HG03342 (cell line): ENCODE results near the gene FBXO17.
A peak's percentile ranks its signal among the peaks of the same experiment; 100 is the strongest.
"Not testable (repeated sequence)": the region's sequence is repeated elsewhere in the genome, so short reads cannot be mapped to it uniquely, and the experiment has no call there.

Experiments
- ATAC-seq: cut with Tn5 transposase; IDR thresholded peaks from one replicate; pipeline ENCODE4 v1.9.1; 2021; ENCODE audit warnings: mild to moderate bottlenecking, moderate library complexity; ENCODE audit not compliant: unreplicated experiment

Gene FBXO17

DNA sequence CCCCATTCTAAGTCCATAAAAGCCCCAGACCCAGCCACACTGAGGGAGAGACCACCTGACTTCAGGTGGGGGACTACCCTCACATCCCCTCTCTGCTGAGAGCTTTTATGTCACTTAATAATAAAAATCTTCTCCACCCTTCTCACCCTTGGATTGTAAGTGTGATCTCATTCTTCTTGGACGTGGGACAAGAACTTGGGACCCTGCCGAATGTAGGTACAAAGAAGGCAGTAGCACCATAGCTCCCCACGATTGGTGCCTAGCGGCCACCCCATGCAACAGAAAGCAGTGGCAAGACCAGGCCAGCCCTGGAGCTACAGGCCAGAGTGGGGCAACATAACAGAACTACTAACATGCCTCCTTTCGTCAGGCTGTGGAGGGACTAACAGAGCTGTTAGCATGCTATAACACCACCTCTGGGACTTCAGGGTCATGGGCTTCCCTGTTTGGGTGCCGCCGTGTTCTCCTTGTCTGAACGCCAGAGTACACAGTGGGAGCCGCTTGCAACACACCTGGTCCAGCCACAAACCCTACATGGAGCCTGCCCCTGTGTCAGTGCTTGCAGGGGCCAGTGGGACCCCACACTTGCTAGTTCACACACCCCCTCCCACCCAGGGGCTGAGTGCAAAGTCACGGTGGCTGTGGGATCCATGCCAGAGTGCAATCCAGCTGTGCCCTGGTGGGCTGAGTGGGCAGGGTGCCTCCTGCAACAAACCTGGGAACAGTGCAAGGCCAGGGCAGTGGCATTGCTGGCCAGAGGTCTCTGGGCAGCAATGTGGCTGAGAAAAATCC lies 5.2 kb upstream of the FBXO17 start:
- no peak for ATAC-seq

- no peak for ATAC-seq
These were observed 4.3 kb upstream of the FBXO17 start for GRCh38 chr19:38979812-38980211.

DNA sequence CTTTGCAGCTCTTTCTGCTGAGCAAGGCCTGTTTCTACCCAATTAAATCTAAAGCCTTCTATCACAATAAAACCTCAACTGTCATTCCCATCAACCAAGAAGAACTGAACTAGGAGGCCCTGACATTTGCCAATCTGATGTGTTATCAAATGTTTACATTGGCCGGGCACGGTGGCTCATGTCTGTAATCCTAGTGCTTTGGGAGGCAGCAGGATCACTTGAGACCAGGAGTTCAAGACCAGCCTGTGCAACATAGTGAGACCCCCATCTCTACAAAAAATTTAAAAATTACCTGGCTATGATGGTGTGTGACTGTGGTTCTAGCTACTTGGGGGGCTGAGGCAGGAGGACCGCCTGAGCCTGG lies 2.8 kb upstream of the FBXO17 start:
- ATAC-seq = no peak

DNA sequence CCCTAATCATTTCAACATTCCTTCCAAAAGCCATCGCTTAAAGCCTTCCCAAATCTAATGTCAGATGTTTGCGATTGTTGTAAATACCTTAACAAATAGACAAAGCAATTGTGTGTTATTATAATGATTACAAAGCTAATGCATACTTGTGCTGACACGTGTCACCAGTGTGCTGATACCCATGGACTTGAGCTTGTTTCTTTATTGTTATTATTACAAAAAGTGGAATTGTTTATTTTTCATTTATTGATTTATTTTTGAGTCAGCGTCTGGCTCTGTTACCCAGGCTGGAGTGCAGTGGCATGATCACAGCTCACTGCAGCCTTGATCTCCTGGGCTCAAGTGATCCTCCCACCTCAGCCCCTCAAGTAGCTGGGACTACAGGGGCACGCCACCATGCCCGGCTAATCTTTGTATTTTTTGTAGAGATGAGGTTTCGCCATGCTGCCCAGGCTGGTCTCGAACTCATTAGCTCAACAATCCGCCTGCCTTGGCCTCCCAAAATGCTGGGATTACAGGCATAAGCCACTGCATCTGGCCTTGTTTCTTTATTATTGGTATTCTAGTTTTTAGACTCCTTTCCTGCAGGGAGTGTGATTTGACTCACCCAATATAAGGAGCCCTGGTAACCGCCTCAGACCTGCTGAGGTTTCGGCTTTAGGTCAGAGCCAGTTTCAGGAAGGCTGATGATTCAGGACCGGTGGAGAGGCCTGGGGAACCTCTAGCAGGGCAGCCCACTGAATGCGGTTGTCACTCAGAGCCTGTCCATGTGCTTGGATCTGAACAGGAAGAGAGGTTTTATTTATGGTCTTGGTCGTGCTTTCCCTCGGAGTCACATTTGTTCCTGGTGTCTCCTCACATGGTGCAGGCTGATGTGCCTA lies 2.1 kb upstream of the FBXO17 start:
- ATAC-seq = peak; percentile 86

- ATAC-seq = no peak
These were observed 324 bp upstream of the FBXO17 start for GRCh38 chr19:38975861-38976271.

DNA sequence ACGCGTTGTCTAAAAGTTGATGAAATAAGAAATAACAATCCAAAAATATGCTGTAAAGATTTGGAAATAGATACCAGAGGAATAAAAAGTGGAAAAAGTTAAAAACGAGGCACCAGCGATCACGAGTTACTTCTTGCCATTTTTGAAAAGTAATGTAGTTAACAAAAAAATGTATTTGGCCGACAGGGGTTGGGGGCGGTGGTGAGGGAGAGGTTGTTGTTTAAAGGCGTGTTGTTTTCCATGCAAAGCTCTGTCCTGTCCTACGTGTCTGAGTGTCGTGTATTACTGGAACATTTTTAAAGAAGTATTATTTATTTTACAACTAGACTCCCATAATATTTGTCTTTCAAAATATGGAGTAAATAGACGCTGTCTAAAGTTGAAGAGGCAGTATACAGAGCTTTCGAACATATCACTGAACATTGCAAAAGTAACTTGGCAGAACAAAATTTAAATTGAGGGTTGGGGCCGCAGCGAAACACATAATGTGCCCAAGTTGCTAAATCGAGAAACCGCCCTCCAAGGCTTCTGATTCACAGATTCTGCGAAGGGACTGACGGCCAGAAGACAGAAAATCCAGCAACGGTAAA lies 823 bp downstream of the FBXO17 start:
- no peak for ATAC-seq

- ATAC-seq = no peak
These were observed 3.9 kb downstream of the FBXO17 start for GRCh38 chr19:38971672-38972071.

GRCh38 chr19:38970664-38971532 lies 4.6 kb downstream of the FBXO17 start:
- ATAC-seq = no peak

DNA sequence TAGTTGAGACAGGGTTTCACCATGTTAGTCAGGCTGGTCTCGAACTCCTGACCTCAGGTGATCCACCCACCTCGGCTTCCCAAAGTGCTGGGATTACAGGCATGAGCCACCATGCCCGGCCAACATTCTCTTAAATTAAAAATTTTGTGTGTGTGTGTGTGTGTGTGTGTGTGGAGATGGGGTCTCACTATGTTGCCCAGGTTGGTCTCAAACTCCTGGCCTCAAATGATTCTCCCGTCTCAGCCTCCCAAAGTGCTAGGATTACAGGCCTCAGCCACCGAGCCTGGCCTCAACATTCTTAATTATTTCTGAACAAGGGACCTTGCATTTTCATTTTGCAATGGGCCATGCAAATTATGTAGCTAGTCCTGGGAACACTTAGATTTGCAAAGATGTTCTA lies 9.4 kb downstream of the FBXO17 start:
- ATAC-seq = not testable (repeated sequence)

DNA sequence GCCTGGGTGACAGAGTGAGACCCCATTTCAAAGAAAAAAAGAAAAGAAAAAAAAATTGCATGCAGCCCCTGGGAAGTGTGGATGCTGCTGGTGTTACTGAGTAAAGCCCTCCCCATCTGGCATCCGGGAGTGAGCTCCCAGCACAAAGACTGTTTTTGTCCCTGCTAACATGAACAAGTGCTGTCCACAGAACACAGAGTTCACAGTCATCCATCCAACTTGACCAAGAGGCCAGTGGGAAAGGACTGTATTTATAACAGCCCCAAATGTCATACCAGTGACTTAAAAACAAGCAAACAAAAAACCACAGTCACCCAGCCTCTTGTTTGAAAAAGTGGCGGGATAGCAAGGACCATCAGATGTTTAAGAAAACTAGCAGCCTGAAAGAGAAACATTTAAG lies 10.8 kb downstream of the FBXO17 start:
- ATAC-seq = no peak

DNA sequence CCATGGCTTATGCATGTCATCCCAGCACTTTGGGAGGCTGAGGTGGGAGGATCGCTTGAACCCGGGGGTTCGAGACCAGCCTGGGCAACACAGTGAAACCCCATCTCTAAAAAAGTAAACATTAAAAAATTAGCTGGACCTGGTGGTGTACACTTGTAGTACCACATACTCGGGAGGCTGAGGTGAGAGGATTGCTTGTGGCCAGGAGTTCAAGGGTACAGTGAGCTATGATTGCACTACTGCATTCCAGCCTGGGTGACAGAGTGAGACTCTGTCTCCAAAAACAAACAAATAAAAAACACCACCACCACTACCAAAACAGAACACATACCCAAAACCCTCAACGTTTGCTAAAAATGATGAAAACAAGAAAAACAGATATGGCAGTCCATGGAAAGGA lies 15.9 kb downstream of the FBXO17 start:
- no peak for ATAC-seq

DNA sequence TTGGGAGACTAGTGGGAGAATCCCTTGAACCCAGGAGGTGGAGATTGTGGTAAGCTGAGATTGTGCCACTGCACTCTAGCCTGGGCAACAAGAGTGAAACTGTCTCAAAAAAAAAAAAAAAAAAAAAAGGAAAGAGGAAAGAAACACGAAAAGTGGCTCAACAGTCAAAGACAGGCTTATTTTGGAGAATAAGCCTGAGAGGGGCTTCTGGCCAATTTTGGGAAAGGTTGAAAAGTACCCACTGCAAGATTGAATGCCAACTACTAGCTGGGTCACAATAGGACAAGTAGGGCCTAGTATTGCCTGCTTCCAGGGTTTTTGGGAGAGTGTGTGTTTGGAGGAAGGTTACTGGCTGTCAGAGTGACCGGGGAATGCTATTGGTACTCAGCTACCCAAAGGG lies 17.2 kb downstream of the FBXO17 start:
- no peak for ATAC-seq

DNA sequence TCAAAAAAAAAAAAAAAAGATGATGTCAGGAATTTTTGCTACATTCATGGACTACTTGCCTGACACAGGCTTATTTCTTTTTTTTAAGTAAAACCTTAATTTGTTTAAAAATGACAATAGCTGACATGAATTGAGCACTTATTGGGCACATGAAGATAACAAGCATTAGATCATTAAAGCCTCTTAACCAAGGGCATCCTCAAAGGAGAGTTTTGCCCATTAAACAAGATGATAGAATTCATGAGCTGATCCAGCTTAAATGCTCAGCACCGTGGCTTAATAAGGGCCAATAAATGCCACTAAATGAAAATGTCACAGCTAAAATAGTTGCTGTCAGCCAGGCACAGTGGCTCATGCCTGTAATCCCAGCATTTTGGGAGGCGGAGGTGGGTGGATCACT lies 19.3 kb downstream of the FBXO17 start:
- ATAC-seq = no peak

DNA sequence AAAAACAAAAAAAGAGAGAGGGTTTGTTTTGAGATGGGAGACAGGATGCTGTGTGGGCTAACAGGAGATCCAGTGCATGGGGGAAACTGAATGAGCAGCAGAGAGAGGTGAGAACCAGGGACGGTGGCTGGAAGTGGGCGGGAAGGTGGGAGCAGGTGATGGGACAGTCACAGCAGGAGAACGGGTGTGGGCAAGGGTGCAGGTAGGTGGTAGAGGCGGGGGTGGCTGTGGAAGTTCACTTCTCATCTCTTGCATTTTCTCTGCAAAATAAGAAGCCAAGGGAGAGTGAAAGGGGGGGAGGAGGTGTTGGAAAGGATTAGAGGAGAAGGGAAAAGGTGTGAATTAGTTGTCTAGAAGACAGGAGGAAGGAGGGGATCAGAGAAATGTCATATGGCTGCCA lies 21.9 kb downstream of the FBXO17 start:
- ATAC-seq = no peak

DNA sequence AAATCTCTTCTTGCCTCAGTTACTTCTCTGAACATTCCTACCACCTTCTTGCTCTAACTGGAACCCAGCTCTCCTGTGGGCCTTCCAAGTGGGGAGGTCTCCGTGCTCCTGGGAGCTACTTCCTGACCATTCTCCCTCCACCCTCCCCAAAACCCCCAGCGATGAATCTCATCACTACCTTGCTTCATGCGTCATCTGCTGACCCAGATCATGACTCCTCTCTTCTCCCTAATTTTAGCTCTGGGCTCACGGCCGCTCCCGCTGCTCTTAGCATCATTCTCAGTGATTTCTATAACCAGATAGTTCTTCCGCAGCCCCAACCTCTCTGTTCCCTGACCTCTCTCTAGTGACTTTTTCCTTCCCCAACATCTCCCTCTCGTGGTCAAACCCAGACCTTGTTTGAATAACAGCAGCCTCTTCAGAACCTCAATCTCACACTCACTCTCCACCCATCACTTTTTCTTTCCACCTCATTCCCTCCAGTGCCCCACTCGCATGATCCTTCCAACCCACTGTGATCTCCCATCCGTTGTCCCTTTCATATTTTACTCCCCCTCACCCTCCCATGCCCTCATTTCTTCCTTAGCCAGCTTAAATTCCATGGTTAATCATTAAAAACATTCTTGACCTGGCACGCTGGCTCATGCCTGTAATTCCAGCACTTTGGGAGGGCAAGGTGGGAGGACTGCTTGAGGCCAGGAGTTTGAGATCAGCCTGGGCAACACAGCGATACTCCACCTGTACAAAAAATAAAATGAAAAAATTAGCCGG lies 23.0 kb downstream of the FBXO17 start:
- no peak for ATAC-seq

DNA sequence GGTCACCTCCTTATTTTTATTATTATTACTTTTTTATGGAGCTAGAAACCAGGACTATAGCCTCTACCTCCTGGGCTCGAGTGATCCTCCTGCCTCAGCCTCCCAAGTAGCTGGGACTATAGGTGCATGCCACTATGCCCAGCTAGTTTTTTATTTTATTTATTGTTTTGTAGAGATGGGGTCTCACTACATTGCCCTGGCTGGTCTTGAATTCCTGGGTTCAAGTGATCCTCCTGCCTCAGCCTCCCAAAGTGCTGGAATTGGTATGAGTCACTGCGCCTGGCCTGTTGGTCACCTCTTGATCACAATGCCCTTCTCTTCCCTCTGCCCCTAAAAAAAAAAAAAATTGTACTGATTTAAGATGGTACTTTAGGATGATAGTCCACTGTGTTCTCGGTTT lies 24.4 kb downstream of the FBXO17 start:
- ATAC-seq = no peak

GRCh38 chr19:38949580-38950367 lies 25.8 kb downstream of the FBXO17 start:
- ATAC-seq = peak; percentile 40

DNA sequence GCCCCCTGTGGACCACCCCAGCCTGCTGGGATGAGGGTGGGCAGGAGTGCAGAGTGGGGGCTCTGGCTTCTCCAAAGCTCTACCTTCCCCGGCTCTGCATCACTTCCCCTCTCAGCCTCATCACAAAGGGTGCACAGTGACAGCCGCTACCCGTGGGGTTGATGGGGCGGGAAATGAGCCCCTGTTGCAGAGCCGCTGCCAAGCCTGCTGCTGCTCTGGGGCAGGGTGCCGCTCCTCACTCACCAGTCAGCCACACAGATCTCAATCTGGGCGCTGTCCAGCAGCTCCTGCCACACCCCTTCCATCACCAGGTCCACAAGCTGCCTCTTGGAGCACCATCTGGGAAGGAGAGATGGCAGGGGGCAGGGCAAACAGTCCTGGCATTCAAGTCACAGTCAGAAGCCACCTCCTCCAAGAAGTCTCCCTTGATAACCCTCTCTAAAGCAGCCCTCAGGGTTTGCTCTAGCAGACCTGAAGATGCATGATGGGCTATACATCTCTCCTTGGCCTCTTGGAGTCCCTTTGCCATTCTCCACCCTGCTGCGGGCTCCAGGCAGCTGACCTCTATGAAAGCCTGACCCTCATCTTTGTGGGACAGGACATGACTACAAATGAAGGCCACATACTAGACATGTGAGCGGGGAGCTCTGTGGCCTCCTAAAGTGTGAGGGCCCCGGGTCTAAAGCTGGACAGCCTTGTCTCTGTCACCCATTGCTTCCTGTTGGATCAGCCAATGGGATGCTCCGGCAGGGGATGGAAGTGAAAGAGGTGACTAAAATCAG lies 29.1 kb downstream of the FBXO17 start:
- ATAC-seq = no peak
